HG03064 (cell line): ENCODE data around the gene STAG3.
"Not testable (repeated sequence)": the region's sequence is repeated elsewhere in the genome, so short reads cannot be mapped to it uniquely, and the experiment has no call there.

Experiments
- ATAC-seq: cut with Tn5 transposase; IDR thresholded peaks from one replicate; pipeline ENCODE4 v1.9.1; 2021; ENCODE audit warnings: low read depth; ENCODE audit not compliant: unreplicated experiment

Gene STAG3

GRCh38 chr7:100200693-100201092, 23.0 kb downstream of the STAG3 start:
- no peak for ATAC-seq

GRCh38 chr7:100204454-100204853, 26.7 kb downstream of the STAG3 start:
- no peak for ATAC-seq

GRCh38 chr7:100208911-100209408, 31.2 kb downstream of the STAG3 start:
- peak; percentile 57 for ATAC-seq

DNA sequence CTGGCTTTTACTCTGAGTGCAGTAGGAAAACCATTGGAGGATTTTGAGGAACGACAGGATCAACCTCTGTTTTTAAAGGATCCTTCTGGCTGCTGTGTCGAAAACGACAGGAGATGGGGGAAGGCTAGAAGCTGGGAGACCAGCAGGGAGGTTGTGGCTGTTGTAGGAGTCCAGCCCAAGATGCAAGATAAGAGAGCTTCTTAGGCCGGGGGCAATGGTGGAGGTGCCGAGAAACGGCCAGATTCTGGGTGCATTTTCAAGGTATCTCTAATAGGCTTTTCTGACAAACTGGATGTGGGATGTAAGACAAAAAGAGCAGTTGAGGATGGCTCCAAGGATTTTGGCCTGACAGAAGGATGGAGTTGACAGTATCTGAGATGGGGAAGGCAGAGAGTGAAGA, 31.8 kb downstream of the STAG3 start:
- no peak for ATAC-seq

DNA sequence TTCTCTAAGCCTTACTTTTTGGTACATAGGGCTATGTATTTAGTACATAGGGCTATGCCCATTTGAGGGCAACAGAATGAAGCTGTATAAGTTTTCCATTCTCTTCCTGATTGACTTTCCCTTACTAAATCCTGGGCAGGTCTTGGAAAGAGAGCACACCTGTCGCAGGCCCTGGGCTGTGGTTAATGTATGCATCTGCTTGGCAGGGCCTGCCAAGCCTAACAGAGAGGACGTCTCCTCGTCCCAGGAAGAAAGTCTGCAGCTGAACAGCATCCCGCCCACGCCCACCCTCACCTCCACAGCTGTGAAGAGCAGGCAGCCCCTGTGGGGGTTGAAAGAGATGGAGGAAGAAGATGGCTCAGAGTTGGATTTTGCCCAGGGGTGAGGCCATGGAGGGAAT, 33.1 kb downstream of the STAG3 start:
- ATAC-seq: no peak

DNA sequence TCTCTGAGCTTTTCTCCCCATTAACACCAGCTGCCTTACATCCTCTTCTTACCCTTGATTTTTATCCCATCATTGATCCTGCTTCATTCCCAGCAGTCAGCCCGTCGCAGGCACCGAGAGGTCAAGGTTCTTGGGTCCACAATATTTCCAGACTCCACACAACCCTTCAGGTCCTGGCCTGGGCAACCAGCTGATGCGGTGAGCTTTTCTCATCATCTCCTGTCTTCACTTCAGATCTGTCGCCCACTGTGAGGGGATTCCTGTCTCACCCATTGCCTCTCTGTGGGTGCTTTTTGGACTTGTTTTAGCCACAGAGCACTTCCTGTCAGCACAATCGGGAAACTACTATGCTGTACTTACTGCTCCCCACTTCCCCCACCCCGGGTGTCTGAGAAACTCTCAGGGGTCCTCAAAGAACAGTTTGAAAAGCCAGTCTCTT, 33.6 kb downstream of the STAG3 start:
- no peak for ATAC-seq

- no peak for ATAC-seq
Measured at GRCh38 chr7:100212631-100213286, 35.0 kb downstream of the STAG3 start.

- no peak for ATAC-seq
Measured at GRCh38 chr7:100213672-100214071, 36.0 kb downstream of the STAG3 start.

GRCh38 chr7:100214356-100214755, 36.6 kb downstream of the STAG3 start:
- not testable (repeated sequence) for ATAC-seq

DNA sequence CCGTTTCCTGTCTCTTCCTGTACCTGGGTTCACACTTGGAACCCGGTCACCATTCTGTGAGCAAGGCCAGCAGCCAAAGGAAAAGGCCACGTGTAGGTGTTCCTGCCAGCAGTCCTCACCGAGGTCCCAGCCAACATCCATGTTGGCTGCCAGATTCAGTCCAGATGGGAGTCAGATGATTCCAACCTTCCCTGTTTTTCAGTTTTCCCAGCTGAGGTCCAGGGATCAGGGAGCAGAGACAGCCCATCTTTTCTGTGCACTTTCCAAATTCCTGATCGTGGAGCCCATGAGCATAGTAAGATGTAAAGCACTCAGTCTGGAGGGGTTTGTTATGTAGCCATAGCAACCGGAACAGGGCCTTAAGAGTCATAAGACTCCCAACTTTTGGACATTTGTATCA, 38.2 kb downstream of the STAG3 start:
- ATAC-seq: no peak

GRCh38 chr7:100217934-100218333, 40.2 kb downstream of the STAG3 start:
- peak; percentile 5 for ATAC-seq

DNA sequence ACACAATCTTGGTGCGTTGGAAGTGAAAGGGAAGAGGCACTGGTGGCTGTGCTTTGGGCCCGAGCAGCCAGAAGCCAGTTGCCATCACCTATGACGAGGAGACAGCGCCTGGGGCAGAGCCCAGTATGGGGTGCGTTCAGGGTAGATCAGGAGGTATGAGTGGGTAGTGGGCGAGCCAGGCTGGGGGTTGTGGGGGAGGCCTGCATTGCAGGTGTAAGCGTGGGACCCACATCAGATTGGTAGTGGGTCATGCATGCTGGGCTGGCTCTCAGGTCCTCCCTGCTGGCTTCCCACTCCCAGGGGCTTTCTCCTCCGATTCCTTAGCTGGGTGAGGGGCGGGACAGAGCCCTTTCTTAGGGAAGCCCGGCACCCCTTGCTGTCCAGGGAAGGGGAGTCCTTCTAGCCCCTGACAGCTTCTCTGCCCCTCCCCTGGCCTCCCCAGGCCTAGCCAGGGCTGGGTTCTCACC, 41.6 kb downstream of the STAG3 start:
- no peak for ATAC-seq

DNA sequence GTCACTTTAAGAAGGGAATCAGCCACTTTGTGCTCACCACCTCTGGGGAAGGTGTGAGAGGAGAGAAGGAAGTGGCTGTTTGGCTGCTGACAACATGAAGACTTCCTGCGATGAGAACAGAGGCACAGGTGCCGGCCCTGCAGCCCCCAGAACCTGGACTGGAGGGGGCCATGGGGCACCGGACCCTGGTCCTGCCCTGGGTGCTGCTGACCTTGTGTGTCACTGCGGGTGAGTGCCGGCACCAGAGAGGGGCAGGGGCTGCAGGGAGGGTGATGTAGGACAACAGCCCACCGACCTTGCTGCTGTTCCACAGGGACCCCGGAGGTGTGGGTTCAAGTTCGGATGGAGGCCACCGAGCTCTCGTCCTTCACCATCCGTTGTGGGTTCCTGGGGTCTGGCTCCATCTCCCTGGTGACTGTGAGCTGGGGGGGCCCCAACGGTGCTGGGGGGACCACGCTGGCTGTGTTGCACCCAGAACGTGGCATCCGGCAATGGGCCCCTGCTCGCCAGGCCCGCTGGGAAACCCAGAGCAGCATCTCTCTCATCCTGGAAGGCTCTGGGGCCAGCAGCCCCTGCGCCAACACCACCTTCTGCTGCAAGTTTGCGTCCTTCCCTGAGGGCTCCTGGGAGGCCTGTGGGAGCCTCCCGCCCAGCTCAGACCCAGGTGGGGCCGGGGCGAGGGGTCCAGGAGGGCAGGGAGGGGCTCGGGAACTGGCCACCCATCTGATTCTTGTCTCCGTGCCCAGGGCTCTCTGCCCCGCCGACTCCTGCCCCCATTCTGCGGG, 42.3 kb downstream of the STAG3 start, which contains the start of gene PVRIG:
TSS of gene PVRIG (plus strand) at position 149 of the 785 bp plus-strand sequence. CDS start at position 171, 22 bp downstream.
- ATAC-seq: not testable (repeated sequence)

DNA sequence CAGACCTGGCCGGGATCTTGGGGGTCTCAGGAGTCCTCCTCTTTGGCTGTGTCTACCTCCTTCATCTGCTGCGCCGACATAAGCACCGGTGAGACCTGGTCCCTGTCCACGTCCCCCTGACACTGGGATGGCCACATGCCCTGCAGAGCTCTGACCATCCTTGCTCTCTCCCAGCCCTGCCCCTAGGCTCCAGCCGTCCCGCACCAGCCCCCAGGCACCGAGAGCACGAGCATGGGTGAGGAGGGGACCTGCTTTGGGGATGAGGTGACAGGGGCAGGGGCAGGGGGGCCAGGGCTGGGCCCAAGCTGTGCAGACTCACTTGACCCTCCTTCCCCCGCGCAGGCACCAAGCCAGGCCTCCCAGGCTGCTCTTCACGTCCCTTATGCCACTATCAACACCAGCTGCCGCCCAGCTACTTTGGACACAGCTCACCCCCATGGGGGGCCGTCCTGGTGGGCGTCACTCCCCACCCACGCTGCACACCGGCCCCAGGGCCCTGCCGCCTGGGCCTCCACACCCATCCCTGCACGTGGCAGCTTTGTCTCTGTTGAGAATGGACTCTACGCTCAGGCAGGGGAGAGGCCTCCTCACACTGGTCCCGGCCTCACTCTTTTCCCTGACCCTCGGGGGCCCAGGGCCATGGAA, 43.0 kb downstream of the STAG3 start:
- peak; percentile 1 for ATAC-seq

DNA sequence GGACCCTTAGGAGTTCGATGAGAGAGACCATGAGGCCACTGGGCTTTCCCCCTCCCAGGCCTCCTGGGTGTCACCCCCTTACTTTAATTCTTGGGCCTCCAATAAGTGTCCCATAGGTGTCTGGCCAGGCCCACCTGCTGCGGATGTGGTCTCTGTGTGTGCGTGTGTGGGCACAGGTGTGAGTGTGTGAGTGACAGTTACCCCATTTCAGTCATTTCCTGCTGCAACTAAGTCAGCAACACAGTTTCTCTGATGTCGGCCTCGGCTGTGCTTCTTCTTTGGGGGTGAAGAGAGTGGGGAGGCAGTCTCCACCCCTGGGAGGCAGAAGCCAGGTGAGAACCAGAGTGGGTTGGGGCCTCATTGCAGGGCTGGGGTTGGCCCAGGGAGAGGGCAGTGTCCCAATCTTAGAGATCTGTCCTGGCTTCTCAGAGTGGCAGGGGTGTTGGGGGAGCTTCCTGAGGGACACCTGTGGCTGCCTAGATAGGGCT, 43.6 kb downstream of the STAG3 start:
- ATAC-seq: peak; percentile 42

DNA sequence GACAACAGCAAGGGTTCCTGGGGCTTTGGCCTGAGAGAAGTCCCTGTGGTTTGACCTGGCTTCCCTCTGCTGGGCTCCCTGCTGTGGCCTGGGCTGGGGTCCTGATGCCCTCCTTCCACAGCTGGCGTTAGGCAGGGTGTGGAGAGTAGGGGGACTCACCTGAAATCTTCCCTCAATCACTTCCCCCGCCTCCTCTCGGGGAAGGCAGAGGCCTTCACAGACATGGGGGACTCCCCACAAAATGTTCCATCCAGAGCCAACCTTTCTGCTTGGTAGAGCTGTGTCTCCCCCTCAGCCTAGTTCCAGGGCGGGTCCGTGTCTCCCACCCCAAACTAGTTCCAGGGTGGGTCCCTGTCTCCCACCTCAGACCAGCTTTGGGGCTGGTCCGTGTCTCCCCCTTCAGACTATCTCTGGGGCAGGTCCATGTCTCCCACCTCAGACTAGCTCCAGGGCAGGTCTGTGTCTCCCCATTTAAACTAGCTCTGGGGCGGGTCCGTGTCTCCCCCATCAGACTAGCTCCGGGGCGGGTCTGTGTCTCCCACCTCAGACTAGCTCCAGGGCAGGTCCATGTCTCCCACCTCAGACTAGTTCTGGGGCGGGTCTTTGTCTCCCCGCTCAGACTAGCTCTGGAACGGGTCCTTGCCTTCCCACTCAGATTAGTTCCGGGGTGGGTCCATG, 44.2 kb downstream of the STAG3 start:
- ATAC-seq: no peak

- no peak for ATAC-seq
Measured at GRCh38 chr7:100222445-100223132, 44.9 kb downstream of the STAG3 start.

DNA sequence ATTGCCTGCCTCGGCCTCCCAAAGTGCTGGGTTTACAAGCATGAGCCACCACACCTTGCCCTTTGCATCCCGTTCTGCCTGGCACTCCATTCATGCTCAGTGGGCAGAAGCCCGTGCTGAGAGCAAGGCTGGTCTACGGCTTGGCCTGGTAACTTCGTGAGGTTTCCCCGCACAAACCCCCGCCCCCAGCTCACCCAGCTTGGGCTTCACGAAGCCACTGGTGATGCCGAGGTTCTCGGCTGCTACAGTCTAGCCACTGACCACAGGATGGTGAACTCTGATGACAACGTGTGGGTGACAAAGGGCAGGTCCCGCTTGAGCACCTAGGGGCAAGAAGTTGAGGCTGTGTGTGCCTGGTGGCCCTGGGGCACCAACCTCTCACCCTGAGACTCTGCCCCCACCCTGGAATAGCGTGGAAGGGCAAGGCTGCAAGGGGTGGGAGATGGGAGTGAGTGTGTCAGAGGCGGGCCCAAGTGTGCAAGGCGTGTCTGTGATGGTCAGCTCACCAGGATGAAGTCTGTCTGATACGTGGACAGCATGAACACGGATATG, 45.7 kb downstream of the STAG3 start:
- not testable (repeated sequence) for ATAC-seq

DNA sequence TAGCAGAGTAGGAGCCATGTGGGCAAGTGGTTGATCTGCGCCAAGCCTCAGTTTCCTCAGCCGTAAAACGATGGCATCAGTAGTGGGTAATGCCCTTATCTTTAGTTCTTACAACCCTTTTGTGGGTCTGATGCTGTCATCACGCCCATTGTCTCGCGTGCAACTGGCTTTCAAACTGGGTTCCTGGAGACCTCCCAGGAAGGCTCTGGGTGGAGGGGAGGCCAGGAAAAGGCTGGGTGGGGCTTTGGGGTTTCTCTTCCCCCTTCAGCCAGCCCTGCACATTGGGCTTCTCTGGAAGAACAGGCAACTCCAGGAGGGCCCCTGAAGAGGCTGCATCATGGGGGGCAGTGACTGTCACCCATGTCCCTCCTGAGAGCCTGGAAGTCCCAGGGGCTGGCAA, 47.2 kb downstream of the STAG3 start:
- ATAC-seq: not testable (repeated sequence)
